Central memory CD8-positive, alpha-beta T cell (primary cell): ENCODE results near the gene RAI14.
"Not testable (repeated sequence)": the region's sequence is repeated elsewhere in the genome, so short reads cannot be mapped to it uniquely, and the experiment has no call there.

Source experiments
- ATAC-seq: fragments of 150-1000 bp; cut with Tn5 transposase; replicated peaks from 2 replicates; pipeline ENCODE4 v1.10.0; 2022; ENCODE audit warnings: mild to moderate bottlenecking, moderate FRiP score, moderate number of reproducible peaks; ENCODE audit not compliant: poor library complexity, severe bottlenecking; ENCODE audit errors: extremely low read depth
- DNase-seq, 2 donors: peaks; one replicate each; pipeline ENCODE4 v3.0.0; 2021; ENCODE audit warnings: low spot score in 2 of 2
- H3K27ac Mint-ChIP-seq: one replicate; pipeline ENCODE4 v1.8.0; 2022; ENCODE audit warnings: low read depth, mild to moderate bottlenecking, moderate library complexity, mixed read lengths
- H3K27me3 Mint-ChIP-seq: one replicate; pipeline ENCODE4 v1.8.0; 2022; ENCODE audit warnings: mixed read lengths
- H3K36me3 Mint-ChIP-seq: one replicate; pipeline ENCODE4 v1.8.0; 2022; ENCODE audit warnings: mild to moderate bottlenecking, moderate library complexity, mixed read lengths; ENCODE audit not compliant: insufficient read depth
- H3K4me1 Mint-ChIP-seq: one replicate; pipeline ENCODE4 v1.8.0; 2022; ENCODE audit warnings: mixed read lengths
- H3K4me3 Mint-ChIP-seq: one replicate; pipeline ENCODE4 v1.8.0; 2022; ENCODE audit warnings: mild to moderate bottlenecking, moderate library complexity, mixed read lengths
- H3K9me3 Mint-ChIP-seq: one replicate; pipeline ENCODE4 v1.8.0; 2022; ENCODE audit warnings: mixed read lengths

RAI14 gene

GRCh38 chr5:34699155-34700077, 43.3 kb downstream of the RAI14 start:
- no peaks in the 10 kb centered on the region for H3K27me3 Mint-ChIP-seq
- no peaks in the 10 kb centered on the region for H3K9me3 Mint-ChIP-seq
- no peaks in the 10 kb centered on the region for H3K36me3 Mint-ChIP-seq
- H3K27ac Mint-ChIP-seq: no peak overlapping the region
- no peak for ATAC-seq
- peaks cover 6% of the 10 kb centered on the region for H3K4me1 Mint-ChIP-seq
- H3K4me3 Mint-ChIP-seq: no peak overlapping the region
- no peak for DNase-seq

- H3K9me3 Mint-ChIP-seq: no peaks in the 10 kb centered on the region
- ATAC-seq: no peak
- H3K4me3 Mint-ChIP-seq: no peak overlapping the region
- H3K36me3 Mint-ChIP-seq: no peaks in the 10 kb centered on the region
- no peaks in the 10 kb centered on the region for H3K4me1 Mint-ChIP-seq
- no peak for DNase-seq
- H3K27me3 Mint-ChIP-seq: no peaks in the 10 kb centered on the region
- H3K27ac Mint-ChIP-seq: no peak overlapping the region
Measured at GRCh38 chr5:34700078-34700452, 43.9 kb downstream of the RAI14 start.

GRCh38 chr5:34701442-34701841, 45.3 kb downstream of the RAI14 start:
- H3K27ac Mint-ChIP-seq, H3K36me3 Mint-ChIP-seq, ATAC-seq, H3K27me3 Mint-ChIP-seq, H3K9me3 Mint-ChIP-seq, H3K4me3 Mint-ChIP-seq, DNase-seq, H3K4me1 Mint-ChIP-seq: not testable (repeated sequence)

GRCh38 chr5:34703767-34704713, 47.9 kb downstream of the RAI14 start:
- H3K27ac Mint-ChIP-seq: no peak overlapping the region
- H3K36me3 Mint-ChIP-seq: no peaks in the 10 kb centered on the region
- no peak for ATAC-seq
- no peak overlapping the region for H3K4me3 Mint-ChIP-seq
- no peaks in the 10 kb centered on the region for H3K9me3 Mint-ChIP-seq
- no peaks in the 10 kb centered on the region for H3K4me1 Mint-ChIP-seq
- DNase-seq: no peak
- peaks cover 11% of the 10 kb centered on the region for H3K27me3 Mint-ChIP-seq

- no peak for DNase-seq
- Mint-ChIP-seq H3K4me3 (no peak overlapping the region), H3K36me3 (no peaks in the 10 kb centered on the region), H3K4me1 (no peaks in the 10 kb centered on the region), H3K27me3 (peaks cover 17% of the 10 kb centered on the region), H3K27ac (no peak overlapping the region), H3K9me3 (no peaks in the 10 kb centered on the region)
- no peak for ATAC-seq
Measured at GRCh38 chr5:34706084-34706483, 50.0 kb downstream of the RAI14 start.

GRCh38 chr5:34707451-34708107, 51.5 kb downstream of the RAI14 start:
- Mint-ChIP-seq H3K36me3 (no peaks in the 10 kb centered on the region), H3K9me3 (no peaks in the 10 kb centered on the region), H3K4me3 (no peak overlapping the region), H3K27ac (no peak overlapping the region), H3K27me3 (peaks cover 21% of the 10 kb centered on the region), H3K4me1 (no peaks in the 10 kb centered on the region)
- DNase-seq: no peak
- no peak for ATAC-seq

- no peaks in the 10 kb centered on the region for H3K36me3 Mint-ChIP-seq
- peaks cover 21% of the 10 kb centered on the region for H3K27me3 Mint-ChIP-seq
- no peaks in the 10 kb centered on the region for H3K9me3 Mint-ChIP-seq
- H3K4me1 Mint-ChIP-seq: no peaks in the 10 kb centered on the region
- no peak for DNase-seq
- H3K27ac Mint-ChIP-seq: no peak overlapping the region
- ATAC-seq: no peak
- no peak overlapping the region for H3K4me3 Mint-ChIP-seq
Measured at GRCh38 chr5:34708777-34709176, 52.6 kb downstream of the RAI14 start.

- Mint-ChIP-seq H3K27ac (no peak overlapping the region), H3K27me3 (peaks cover 29% of the 10 kb centered on the region), H3K4me3 (no peak overlapping the region), H3K9me3 (no peaks in the 10 kb centered on the region), H3K36me3 (no peaks in the 10 kb centered on the region), H3K4me1 (no peaks in the 10 kb centered on the region)
- DNase-seq: no peak
- ATAC-seq: no peak
Measured at GRCh38 chr5:34709861-34710673, 53.9 kb downstream of the RAI14 start.

- Mint-ChIP-seq H3K27me3 (peaks cover 45% of the 10 kb centered on the region), H3K4me1 (no peaks in the 10 kb centered on the region), H3K4me3 (no peak overlapping the region), H3K27ac (no peak overlapping the region), H3K36me3 (no peaks in the 10 kb centered on the region), H3K9me3 (no peaks in the 10 kb centered on the region)
- DNase-seq (no peak), ATAC-seq (no peak)
Measured at GRCh38 chr5:34712565-34712964, 56.4 kb downstream of the RAI14 start.

- H3K27ac Mint-ChIP-seq: no peak overlapping the region
- no peaks in the 10 kb centered on the region for H3K4me1 Mint-ChIP-seq
- peaks cover 37% of the 10 kb centered on the region for H3K27me3 Mint-ChIP-seq
- H3K4me3 Mint-ChIP-seq: no peak overlapping the region
- DNase-seq (no peak), ATAC-seq (no peak)
- H3K36me3 Mint-ChIP-seq: no peaks in the 10 kb centered on the region
- no peaks in the 10 kb centered on the region for H3K9me3 Mint-ChIP-seq
Measured at GRCh38 chr5:34715711-34716110, 59.6 kb downstream of the RAI14 start.

GRCh38 chr5:34716986-34717385, 60.9 kb downstream of the RAI14 start:
- no peaks in the 10 kb centered on the region for H3K4me1 Mint-ChIP-seq
- H3K27me3 Mint-ChIP-seq: peaks cover 29% of the 10 kb centered on the region
- H3K4me3 Mint-ChIP-seq: no peak overlapping the region
- H3K27ac Mint-ChIP-seq: no peak overlapping the region
- no peaks in the 10 kb centered on the region for H3K9me3 Mint-ChIP-seq
- ATAC-seq (no peak), DNase-seq (no peak)
- H3K36me3 Mint-ChIP-seq: no peaks in the 10 kb centered on the region
